ENCODE data around the gene TMEM187.

TMEM187 gene, protein sequence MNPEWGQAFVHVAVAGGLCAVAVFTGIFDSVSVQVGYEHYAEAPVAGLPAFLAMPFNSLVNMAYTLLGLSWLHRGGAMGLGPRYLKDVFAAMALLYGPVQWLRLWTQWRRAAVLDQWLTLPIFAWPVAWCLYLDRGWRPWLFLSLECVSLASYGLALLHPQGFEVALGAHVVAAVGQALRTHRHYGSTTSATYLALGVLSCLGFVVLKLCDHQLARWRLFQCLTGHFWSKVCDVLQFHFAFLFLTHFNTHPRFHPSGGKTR

DNA sequence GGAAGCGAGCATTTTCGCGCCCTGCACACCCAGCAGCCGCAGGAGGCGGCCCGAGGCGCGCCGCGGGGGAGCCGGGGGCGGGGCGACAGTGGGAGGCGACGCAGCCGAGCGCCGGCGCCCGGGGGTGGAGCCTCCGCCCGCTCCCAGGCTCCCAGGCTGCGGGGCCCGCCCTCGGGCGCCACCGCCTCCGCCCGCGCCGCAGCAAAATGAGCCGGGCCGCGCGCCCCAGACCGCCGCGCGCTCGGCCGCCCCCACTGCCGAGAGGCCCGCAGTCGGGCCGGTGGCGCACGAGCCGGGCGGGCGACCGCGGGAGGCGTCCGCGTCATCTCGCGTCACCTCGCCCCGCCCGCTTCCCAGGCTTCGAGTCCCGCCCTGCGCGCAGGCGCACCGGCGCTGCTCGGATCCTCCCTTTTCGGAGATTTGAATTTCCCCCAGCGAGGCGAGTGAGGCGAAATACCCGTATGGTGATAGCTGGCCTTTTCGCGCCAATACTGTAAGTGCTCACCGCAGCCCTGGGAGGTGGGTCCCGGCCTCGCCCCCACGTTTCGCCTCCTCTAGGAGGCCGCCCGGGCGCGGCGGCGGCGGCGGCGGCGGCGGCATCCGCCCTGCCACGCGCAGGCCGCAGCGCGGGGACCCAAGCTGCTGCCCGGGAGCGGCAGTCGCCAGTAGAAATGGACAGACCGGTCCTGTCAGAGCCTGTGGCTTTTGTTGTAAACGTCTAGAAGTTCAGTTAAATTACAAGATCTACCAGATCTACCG lies at the start of gene TMEM187:
Gene TMEM187, plus strand, starts transcription at position 387 of the 759 bp plus-strand sequence. CDS start 9,309 bp downstream, outside the sequence.
- DNase-seq (ENCODE audit: low read depth): peak; percentile 59

DNA sequence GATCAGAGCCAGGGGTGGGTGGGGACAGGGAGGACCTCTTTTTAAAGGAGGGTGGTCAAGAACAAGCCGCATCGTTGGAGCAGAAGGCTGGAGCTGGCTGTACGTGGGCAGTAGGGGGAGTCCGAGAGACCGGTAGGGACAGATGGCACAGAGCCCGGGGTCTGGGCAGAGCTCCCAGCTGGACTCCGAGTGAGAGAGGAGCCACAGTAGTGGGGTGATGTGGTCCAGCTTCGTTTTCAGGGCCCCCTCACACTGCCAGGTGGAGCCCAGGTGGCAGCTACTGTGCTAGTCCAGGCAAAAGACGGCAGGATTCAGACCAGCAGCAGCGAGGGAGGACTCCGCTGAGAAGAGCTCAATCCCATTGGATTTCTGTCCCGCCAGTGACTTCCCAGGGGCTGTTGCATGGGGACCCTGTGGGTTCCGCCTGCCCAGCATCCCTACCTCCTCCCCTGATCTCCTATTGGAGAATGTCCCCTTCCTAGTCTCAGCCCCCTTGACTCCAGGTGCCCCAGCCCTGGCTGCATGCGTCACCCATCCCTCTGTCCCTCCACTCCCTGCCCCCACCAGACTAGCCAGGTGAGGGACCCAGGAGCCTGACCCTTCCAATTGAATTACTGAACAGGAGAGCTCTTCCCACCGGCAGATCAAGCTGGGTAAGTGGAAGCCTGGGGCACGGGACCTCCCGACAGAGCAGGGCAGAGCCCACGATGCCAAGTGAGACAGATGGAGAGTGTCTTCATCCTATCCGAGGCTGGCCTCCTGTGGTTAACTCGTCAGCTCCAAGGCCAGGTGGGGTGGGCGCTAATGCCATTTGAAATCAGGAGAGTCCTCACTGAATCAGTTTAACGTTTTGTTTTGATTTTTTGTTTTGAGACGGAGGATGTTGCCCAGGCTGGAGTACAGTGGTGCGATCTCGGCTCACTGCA lies 49.4 kb upstream of the TMEM187 start:
- DNase-seq (ENCODE audit: low read depth): no peak

DNA sequence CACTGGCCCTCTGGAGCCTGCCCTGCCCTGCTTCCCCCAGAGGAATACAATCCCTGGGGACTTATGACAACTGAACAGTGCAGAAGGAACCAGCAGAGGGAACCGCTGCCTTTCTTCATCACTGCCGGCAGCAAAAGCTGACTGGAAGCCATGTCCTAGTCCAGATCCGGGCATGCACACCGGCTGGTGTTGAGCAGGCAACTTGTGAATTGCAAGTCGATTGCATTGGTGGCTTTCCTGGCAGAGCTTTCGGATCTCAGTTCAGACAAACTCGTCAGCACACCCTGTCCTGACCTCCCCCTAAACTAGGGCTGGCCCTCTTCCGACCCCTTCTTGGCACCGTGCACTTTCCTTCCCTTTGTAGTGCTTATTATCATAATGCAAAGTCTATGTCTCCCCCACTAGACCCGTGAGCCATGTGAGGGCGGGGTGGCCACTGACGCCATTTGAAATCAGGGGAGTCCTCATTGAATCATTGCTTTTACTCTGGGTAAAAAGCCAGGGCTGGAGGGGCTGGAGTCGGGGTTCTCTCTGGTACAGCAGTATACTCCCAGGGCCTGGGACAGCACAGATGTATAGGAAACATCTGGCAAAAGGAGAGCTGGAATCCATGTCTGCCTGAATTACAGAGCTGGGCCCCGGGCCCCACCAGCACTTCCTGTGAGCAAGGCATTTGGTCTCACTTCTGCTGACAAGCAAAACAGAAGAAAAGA lies 48.2 kb upstream of the TMEM187 start:
- no peak for DNase-seq (ENCODE audit: low read depth)

DNA sequence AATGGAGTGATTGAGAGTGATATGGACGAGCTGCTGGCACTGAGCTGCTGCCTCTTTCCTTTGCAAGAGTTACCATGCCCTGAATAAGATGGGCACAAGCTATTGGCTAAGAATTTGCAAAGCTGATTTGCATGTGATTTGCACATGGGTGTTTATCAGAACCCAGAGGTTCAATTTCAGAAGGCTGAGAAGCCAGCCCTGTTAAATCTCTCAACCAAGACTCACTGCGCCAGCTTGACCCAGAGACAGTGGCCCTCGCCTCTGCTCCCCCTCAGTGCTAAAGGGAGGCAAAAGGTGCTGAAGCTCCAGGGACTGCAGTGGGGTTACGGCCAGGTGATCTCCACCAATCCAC lies 47.2 kb upstream of the TMEM187 start:
- no peak for DNase-seq (ENCODE audit: low read depth)

DNA sequence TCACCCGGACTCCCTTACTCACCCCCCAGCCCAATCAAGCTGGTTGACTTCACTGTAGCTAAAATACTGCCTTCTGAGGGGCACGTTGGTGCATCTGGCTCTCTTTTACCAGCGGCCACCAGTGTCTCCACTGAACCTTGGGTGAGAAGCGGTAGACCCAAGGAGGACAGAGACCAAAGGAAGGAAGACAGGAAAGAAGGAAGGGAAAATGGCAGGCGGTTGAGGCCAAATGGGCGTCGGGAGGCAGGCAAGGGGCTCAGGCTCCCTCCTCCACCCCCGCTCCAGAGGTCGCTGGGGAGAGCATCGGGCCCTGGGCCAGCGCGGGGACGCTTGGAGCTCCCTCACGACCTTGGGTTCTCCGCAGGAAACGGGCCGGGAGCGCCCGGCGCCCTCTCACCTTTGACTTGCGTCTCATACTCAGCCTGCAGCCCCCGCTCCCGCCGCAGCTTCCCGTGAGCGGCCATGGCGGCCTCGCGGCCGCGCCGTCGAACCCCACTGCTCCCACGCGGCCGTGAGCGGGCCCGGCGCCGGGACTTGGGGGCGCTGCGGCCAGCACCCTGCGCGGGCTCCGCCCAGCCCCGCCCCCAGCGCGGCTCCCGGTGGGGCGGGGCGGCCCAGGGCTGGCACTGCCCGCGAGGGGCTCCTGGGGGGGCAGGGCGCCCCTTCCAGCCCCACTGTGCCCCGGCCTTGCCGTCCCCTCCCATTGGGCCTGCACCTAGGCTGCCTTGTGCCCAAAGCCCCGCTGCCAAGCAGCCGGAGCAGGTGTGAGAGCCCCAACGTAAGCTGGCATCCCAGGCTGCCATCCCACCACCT lies 46.6 kb upstream of the TMEM187 start, which contains the start of gene ARHGAP4:
Gene ARHGAP4, minus strand, starts transcription at position 526 of the 813 bp plus-strand sequence. Its CDS starts 62 bp downstream, at position 464.
- DNase-seq (ENCODE audit: low read depth): no peak

DNA sequence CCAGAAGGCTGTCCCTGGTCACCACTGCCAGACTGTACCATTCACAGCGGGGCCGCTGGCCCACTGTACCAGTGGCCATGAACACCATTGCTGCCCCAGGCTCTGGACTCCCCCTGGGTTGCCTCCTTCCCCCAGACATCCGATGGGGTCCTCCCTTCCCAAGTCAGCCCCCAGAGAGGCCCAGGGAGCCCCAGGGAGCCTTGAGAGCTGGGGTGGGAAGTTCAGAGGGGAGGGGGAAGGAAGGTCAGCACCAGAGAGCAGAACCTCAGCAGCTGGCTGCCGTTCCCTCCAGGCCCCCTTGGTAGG lies 46.0 kb upstream of the TMEM187 start:
- DNase-seq (ENCODE audit: low read depth): no peak

DNA sequence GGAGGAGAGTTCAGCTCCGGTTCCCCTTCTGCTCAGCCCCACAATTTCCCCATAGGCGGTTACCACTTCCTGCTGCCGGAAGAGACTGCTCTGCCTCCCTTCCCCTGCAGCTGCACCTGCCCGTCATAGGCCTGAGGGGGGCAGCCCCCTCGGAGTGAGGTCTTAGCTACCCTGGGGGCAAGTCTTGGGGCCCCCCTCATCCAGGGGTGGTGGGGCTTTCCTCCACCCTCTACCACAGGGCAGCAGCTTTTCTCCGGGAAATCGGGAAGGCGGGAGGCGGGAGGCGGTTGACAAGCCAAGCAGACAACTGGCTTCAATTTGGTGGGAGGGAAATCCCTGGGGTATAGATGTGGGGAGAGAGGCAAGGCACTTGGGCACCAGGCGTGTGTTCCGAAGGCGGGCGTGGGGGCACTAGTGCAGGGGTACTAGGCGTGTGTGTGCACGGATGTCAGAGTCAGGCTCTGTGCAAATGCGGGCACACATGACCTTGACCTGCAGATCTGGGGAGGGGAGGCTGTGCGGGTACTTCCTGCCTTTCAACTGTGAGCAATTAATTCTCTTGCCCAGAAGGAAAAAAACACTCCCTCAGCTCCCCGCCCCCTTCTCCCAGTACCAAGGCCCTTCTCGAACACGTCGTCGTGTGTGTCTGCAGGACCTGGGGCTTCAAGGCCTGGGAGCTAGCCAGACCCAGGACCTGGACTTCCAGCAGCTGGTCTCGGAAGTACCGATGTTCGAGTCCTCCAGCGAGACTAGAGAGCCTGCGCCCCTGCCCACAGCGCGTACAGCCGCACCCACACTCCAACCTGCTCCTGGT lies 45.5 kb upstream of the TMEM187 start:
- DNase-seq (ENCODE audit: low read depth): peak; percentile 41

DNA sequence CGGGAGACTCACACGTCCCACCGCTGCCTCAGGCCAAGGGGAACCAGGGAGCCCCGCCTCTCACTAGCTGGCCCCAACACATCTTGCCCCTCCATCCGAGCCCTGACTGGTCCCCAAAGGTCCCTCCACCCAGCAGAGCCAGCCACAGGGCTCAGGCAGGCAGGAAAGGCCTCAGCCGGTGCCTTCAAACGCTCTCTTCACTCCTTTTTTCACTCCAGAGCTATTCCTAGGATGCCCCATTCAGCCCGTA lies 45.0 kb upstream of the TMEM187 start:
- DNase-seq (ENCODE audit: low read depth): no peak

DNA sequence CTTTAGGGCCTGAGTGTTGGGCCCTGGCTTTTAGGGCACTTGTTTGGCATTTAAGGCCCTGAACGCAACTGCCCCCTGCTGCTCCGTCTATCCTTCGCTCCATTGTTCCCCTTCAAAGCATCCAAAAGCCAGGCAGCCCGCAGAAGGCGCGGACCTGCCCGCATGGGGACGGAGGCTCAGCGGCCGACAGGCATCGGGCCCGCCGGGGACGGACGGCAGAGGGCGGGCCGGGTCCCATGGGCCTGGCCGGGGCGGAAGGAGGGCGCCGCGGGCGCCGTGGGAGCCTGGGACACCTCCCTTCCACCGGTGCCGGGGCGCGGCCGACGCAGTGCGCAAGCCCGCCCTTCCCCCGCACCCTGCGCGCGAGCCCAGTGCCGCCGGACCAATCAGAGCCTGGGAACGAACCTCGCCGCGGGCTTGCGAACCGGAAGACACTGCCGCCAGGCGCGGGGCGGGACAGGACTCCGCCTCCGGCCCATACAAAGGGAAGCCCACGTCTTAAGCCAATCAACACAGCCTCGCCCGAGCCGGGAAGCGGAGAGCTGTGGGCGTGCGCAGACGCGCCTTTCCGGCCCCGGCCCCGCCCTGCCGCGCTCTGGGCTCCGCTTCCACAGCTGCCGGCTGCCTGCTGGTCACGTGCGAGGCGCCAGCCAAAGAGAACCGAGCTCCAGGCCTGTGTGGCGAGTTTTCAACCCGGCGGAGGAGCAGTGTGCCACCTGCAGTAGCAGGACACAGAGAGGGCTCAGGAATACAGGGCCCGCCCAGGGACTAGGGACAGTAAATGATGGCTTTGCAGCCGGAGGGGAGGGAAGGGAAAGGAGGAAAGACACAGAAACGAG lies 44.4 kb upstream of the TMEM187 start:
- DNase-seq (ENCODE audit: low read depth): peak; percentile 74

DNA sequence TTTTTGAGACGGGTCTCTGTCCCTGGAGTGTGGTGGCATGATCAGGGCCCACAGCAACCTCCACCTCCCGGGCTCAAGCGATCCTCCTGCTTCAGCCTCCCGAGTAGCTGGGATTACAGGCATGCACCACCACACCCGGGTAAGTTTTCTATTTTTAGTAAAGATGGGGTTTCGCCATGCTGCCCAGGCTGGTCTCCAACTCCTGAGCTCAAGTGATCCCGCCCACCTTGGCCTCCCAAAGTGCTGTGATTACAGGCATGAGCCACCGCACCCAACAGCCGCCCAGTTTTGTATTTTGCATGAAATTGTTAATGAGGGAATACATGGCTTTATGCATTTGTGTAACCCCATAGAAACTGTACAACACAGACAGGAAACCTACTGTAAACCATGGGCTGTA lies 43.7 kb upstream of the TMEM187 start:
- no peak for DNase-seq (ENCODE audit: low read depth)

DNA sequence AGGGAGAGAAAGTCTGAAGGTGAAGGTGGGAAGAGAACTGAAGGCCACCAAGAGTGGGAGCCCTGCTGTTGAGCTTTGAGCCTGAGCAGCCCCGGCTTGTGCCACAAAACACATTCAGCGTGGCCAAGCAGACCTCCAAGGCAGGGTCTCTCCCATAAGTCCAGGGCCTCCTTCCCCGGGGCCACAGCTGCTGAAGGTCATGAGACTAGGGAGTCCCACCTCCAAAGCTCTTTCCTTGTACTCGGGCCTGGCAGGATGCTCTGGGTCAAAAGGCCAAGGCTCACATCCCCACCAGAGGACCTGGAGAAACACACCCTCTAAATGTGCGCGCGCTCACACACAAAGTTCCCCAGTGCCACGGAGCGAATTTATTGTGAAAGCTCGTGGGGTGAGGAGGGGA lies 43.0 kb upstream of the TMEM187 start:
- DNase-seq (ENCODE audit: low read depth): no peak

DNA sequence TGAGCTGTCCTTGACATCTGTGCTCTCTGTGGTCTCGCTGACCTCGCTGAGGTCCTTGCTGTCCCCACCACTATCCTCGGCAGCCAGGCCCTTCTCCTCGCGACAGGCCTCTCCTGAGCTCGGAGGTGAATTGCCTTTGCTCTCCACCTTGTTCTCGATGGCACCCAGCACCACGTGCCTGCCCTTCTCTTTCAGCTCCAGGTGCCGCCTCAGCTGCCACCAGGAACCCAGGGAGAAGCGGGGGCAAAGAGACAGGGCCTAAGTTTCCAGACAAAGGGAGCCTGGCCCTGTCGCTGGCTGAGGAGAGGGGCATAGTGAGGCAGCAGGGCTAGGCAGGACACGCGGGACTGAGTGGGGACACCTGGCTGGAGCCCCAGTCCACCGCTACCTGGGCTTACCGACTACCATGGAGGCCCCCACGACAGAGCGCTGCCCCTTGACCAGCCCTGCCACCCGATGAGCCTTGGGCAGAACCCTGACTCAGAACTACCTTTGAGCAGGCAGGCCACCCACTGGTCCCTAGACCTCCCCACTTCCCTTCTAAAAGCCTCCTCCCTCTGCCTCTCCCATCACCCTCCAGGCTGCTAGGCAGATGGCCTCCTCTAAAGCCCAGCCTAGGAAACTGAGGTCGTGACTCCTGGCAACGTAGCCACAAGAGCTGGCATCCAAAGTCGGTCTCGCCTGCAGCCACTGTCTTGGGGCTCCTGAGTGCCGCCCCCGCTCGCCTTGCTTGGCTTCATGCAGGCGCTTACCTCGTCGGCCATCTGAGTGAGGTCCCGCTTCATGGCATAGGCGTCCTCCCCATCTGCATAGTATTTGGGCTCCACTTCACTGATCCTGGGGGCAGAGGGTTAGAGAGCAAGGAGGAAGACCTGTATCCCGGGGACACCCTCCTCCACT lies 42.3 kb upstream of the TMEM187 start:
- no peak for DNase-seq (ENCODE audit: low read depth)

DNA sequence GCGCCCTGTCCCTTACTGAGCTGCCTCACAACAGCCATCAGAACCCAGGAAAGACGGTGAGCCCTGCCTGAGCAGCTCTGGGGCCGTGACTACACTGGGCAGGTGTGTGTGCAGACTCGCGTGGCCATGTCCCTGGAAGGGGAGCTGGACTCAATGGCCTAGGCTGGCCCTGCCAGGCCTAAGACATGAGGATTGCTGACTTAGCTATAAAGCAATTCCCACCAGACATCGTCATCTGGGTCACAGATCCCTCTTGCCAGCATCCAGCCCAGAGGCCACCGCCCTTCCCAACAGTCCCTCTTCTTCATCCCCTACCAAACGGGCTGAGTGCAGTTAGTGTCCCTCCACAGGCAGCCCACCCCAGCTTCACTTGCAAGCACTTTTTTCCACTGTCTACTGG lies 41.4 kb upstream of the TMEM187 start:
- no peak for DNase-seq (ENCODE audit: low read depth)

DNA sequence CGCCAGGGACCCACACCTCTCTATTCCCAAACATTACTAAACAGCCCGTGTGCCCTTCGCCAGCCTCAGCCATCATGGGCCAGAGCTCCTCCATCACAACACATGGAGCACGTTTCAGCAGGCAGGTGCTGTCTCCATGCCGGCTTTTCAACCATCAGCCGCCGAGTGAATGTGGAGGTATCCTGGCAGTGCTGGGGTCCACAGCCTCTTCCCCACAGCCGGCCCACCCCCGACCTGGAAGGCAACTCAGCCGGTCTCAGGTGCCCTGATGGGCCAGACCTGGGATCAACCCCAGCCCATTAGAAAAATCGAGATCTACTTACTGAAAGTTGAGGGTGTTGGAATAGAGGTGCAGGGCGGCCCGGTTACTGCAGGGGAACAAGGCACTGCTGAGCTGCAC lies 40.8 kb upstream of the TMEM187 start:
- DNase-seq (ENCODE audit: low read depth): no peak

DNA sequence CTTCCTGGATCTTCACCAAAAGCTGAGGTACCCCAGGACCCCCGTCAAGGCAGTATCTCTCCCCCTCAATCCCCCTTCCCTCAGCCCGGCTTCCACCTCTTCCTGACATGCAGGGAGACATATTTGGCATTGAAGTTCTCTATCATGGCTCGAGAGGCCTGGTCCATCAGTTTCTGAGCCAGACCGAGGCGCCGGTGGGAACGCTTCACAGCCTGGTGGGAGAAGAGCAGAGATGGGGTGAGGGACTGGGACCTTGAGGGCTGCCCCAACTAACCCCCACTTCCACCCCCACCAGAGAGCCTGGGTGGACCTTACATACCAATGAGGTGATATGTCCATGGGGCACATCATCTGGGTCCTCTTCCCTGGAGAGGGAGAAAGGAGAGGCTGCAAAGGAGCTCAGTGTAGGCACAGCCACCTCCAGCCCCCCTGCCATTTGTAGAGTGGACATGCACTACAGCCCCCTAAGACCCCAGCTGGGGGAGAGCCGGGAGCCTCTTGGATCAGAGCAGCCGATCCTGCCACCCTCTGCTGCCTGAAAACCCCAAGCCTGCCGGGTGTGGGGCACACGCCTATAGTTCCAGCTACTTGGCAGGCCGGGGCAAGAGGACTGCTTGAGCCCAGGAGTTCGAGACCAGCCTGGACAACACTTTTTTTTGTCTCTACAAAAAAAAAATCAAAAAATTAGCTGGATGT lies 40.2 kb upstream of the TMEM187 start:
- no peak for DNase-seq (ENCODE audit: low read depth)

DNA sequence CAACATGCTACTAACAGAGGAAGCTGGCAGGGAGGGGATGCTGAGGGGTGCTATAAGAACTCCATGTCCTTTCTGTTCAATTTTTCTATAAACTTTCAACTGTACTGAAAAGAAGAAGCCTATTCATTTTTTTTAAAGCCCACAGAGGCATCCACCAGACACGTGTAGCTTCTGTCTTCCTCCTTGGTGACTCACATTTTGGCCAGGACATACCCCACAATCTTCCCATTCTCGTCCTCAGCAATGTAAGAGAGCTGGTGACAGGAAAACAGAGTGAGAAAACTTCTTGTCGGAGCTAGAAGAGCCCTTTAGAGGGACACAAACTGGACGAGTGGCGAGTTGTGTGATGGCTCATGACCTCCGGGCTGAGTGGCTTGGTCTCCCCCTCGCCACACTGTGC lies 38.8 kb upstream of the TMEM187 start:
- no peak for DNase-seq (ENCODE audit: low read depth)

DNA sequence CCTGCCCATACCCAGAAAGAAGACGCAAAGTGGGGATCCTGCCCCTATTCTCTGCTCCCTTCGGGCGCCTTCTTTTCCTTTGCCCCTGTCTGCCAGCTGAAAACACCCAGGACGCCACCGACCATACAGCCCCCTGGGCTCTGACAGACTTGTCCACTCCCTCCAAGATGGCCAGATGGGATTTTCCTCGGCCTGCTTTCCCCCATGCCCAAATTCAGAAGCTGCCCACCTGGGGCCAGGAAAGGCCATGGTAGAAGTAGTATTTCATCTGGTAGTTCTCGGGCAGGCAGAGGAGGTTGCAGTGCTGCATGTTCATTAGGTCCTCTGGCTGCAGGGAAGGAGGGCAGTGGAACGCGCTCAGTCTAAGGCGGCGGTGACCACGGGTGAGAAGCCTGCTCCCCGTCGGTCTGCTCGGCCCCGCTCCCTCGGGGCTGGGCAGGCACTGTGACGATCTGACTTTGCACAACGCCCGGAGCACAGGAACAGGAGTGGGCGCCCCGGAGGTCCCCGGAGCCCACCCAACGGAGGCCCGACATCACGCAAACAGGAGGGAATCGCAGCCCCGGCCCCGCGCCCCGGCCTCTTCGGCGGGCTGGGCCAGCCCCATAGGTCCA lies 38.3 kb upstream of the TMEM187 start:
- no peak for DNase-seq (ENCODE audit: low read depth)
